ENCODE results near the gene SARDH. TPM values are rescaled to one million over a fixed set of nuclear protein-coding genes. Genes with fewer than 3 reads are reported as not detected.

The SARDH gene
- total RNA-seq, 1 experiment from 2014 or later: 5.3 TPM

GRCh38 chr9:133730994-133731715 is 7.0 kb downstream of the SARDH start:
- peaks cover 9 to 20% of the 10 kb centered on the region in 2 experiments for H3K4me1 Mint-ChIP-seq
- Histone ChIP-seq H3K4me1 (ENCODE audit: insufficient read depth, low read length) (peaks cover 3% of the 10 kb centered on the region; the same call in 1 of the 2 replicates), H3K4ac (ENCODE audit: low read depth, low read length) (no peak overlapping the region), H3K9ac (ENCODE audit: extremely low read depth, insufficient read length, low read length) (no peak overlapping the region), H3K27me3 (ENCODE audit: insufficient read depth, low read length) (no peaks in the 10 kb centered on the region), H2BK20ac (ENCODE audit: low read depth, low read length, poor library complexity, severe bottlenecking) (no peak overlapping the region), H3K18ac (ENCODE audit: insufficient read length, low read depth, low read length) (no peak overlapping the region), H2AFZ (ENCODE audit: low read length) (no peak overlapping the region), H3K79me1 (ENCODE audit: insufficient read depth, low read depth, low read length, poor library complexity, severe bottlenecking) (no peaks in the 10 kb centered on the region), H3K27ac (ENCODE audit: insufficient read length, low read depth, low read length) (no peak overlapping the region), H3K79me2 (ENCODE audit: insufficient read depth, low read length) (no peaks in the 10 kb centered on the region), H2BK15ac (ENCODE audit: low read depth, low read length) (no peak overlapping the region), H3K14ac (ENCODE audit: insufficient read depth, low read length) (no peak overlapping the region), H2BK12ac (ENCODE audit: insufficient read length, low read depth, low read length) (no peak overlapping the region), H4K91ac (ENCODE audit: insufficient read length, low read depth, low read length) (no peak overlapping the region), H3K23me2 (ENCODE audit: insufficient read length, low read depth, low read length, poor library complexity, severe bottlenecking) (no peaks in the 10 kb centered on the region), H2AK5ac (ENCODE audit: insufficient read length, low read length) (no peak overlapping the region), H2BK120ac (ENCODE audit: low read depth, low read length, poor library complexity, severe bottlenecking) (no peak overlapping the region), H3K4me2 (ENCODE audit: insufficient read depth, insufficient read length, low read length) (no peak overlapping the region), H4K5ac (ENCODE audit: insufficient read length, low read depth, low read length) (no peak overlapping the region), H3K9me3 (ENCODE audit: control insufficient read depth, low read depth, low read length) (no peaks in the 10 kb centered on the region), H3K23ac (ENCODE audit: insufficient read length, low read depth, low read length) (no peak overlapping the region), H2BK5ac (ENCODE audit: insufficient read length, low read length) (no peak overlapping the region), H3T11ph (ENCODE audit: low read length) (no peak overlapping the region), H3K56ac (ENCODE audit: insufficient read length, low read depth, low read length) (no peak overlapping the region), H4K8ac (replicated peaks; ENCODE audit: insufficient read length, low read depth, low read length) (no peak overlapping the region), H4K20me1 (ENCODE audit: control insufficient read depth, insufficient read depth, insufficient read length) (no peaks in the 10 kb centered on the region)
- H3K9me3 Mint-ChIP-seq: no peaks in the 10 kb centered on the region; a peak in 1 of 5 replicates
- no peak overlapping the region for H3K4me3 Mint-ChIP-seq
- no CpG with 5 or more reads among the region's 27 CpGs for WGBS (ENCODE audit: extremely low coverage, insufficient read length, low lambda C conversion rate)
- H3K36me3 Mint-ChIP-seq (ENCODE audit: insufficient read depth in 1 of 3, low read depth in 3 of 3): peaks cover 0 to 2% (median 0%) of the 10 kb centered on the region in 3 experiments; a peak in 1 of 7 replicates
- H3K27ac Mint-ChIP-seq: no peak overlapping the region; a peak in 1 of 7 replicates
- TF ChIP-seq, protein P1, sequence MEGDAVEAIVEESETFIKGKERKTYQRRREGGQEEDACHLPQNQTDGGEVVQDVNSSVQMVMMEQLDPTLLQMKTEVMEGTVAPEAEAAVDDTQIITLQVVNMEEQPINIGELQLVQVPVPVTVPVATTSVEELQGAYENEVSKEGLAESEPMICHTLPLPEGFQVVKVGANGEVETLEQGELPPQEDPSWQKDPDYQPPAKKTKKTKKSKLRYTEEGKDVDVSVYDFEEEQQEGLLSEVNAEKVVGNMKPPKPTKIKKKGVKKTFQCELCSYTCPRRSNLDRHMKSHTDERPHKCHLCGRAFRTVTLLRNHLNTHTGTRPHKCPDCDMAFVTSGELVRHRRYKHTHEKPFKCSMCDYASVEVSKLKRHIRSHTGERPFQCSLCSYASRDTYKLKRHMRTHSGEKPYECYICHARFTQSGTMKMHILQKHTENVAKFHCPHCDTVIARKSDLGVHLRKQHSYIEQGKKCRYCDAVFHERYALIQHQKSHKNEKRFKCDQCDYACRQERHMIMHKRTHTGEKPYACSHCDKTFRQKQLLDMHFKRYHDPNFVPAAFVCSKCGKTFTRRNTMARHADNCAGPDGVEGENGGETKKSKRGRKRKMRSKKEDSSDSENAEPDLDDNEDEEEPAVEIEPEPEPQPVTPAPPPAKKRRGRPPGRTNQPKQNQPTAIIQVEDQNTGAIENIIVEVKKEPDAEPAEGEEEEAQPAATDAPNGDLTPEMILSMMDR (conservative IDR thresholded peaks at IDR 0.05): no peak
- no peak for DNase-seq
- H3K27me3 Mint-ChIP-seq (ENCODE audit: low read depth): peaks cover 7% of the 10 kb centered on the region; the same call in 1 of the 2 replicates

All from H9 (cell line).